ENCODE data around the gene LPP.

- no peak for TF ChIP-seq POLR2A (IDR thresholded peaks at IDR 0.05; ENCODE audit: low read length)
- TF ChIP-seq GATA1 (IDR thresholded peaks at IDR 0.05; ENCODE audit: low read depth, low read length) = no peak
Observed at GRCh38 chr3:188834349-188834748, 680.4 kb downstream of the LPP start.
